Panc1 (cell line): Measurements from ENCODE around the gene NCBP2.

Experiments
- SIN3A ChIP-seq: IDR thresholded peaks from 2 replicates; pipeline ENCODE4 v1.6.1; 2012; ENCODE audit warnings: low read depth, mild to moderate bottlenecking, low read length, moderate library complexity, borderline replicate concordance; ENCODE audit not compliant: insufficient read depth
- TCF7L2 ChIP-seq: IDR thresholded peaks from 2 replicates; pipeline ENCODE4 v1.6.1; 2011; ENCODE audit warnings: mild to moderate bottlenecking, low read depth, low read length, inconsistent platforms
- TF ChIP-seq, protein P1 (sequence below), 2 experiments: IDR thresholded peaks; 2 replicates each; pipeline ENCODE4 v1.6.1; 2011 to 2012; ENCODE audit warnings: low read depth in 2 of 2, control low read depth in 1 of 2, low read length in 1 of 2, mild to moderate bottlenecking in 1 of 2, moderate library complexity in 1 of 2; ENCODE audit not compliant: insufficient read depth in 1 of 2

DNA sequence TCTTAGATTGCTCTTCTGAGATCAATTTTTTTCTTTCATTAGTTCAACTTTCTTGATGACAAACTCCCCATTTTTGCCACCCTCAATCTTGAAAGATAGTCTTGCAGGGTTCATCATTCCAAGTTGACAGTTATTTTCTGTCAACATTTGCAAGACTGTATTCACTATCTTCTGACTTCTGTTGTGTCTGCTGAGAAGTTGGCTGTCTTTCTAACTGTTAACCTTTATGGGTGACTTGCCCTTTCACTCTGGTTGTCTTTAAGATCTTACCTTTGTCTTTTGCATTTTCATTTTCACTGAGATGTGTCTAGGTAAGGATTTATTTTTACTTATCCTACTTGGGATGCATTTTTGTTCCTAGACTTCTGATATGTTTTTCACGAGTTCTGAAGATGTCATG, 40.9 kb upstream of the NCBP2 start:
- TF ChIP-seq SIN3A: no peak
- TF ChIP-seq, protein P1, sequence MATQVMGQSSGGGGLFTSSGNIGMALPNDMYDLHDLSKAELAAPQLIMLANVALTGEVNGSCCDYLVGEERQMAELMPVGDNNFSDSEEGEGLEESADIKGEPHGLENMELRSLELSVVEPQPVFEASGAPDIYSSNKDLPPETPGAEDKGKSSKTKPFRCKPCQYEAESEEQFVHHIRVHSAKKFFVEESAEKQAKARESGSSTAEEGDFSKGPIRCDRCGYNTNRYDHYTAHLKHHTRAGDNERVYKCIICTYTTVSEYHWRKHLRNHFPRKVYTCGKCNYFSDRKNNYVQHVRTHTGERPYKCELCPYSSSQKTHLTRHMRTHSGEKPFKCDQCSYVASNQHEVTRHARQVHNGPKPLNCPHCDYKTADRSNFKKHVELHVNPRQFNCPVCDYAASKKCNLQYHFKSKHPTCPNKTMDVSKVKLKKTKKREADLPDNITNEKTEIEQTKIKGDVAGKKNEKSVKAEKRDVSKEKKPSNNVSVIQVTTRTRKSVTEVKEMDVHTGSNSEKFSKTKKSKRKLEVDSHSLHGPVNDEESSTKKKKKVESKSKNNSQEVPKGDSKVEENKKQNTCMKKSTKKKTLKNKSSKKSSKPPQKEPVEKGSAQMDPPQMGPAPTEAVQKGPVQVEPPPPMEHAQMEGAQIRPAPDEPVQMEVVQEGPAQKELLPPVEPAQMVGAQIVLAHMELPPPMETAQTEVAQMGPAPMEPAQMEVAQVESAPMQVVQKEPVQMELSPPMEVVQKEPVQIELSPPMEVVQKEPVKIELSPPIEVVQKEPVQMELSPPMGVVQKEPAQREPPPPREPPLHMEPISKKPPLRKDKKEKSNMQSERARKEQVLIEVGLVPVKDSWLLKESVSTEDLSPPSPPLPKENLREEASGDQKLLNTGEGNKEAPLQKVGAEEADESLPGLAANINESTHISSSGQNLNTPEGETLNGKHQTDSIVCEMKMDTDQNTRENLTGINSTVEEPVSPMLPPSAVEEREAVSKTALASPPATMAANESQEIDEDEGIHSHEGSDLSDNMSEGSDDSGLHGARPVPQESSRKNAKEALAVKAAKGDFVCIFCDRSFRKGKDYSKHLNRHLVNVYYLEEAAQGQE (IDR thresholded peaks at IDR 0.05; ENCODE audit: insufficient read depth in 1 of 2, low read depth in 2 of 2, low read length in 1 of 2): no peak
- TF ChIP-seq TCF7L2: no peak
